ENCODE measurements around the gene ARHGEF28. TPM values are rescaled to one million over a fixed set of nuclear protein-coding genes. Genes with fewer than 3 reads are reported as not detected.

The ARHGEF28 gene
- total and polyA plus RNA-seq, 2 of the 13 experiments (the other 11 are each of a cell fraction or from before 2014, with no cell fraction given), result 17.4 to 34.1 TPM

DNA sequence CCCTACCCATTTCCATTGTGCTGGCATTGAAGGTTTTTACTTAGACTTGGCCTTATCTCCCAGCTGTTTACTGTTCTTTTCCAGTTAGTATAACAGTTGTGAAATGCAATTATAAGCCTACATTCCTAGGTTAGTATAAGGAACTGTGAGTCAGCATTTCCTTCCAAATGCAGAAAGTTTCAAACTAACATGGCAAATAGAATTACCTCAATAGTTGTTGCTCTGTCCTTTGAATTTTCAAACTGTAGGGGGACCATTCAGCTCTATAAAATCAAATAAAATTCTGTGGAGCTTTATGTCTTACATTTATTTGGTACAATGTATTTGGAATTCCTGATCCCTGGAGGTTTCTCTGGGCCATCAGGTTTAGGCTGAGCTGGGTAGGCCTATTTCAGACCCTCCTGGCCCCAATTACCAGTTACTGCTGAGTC is 47.2 kb downstream of the ARHGEF28 start (continued):
- TF ChIP-seq, protein P1, sequence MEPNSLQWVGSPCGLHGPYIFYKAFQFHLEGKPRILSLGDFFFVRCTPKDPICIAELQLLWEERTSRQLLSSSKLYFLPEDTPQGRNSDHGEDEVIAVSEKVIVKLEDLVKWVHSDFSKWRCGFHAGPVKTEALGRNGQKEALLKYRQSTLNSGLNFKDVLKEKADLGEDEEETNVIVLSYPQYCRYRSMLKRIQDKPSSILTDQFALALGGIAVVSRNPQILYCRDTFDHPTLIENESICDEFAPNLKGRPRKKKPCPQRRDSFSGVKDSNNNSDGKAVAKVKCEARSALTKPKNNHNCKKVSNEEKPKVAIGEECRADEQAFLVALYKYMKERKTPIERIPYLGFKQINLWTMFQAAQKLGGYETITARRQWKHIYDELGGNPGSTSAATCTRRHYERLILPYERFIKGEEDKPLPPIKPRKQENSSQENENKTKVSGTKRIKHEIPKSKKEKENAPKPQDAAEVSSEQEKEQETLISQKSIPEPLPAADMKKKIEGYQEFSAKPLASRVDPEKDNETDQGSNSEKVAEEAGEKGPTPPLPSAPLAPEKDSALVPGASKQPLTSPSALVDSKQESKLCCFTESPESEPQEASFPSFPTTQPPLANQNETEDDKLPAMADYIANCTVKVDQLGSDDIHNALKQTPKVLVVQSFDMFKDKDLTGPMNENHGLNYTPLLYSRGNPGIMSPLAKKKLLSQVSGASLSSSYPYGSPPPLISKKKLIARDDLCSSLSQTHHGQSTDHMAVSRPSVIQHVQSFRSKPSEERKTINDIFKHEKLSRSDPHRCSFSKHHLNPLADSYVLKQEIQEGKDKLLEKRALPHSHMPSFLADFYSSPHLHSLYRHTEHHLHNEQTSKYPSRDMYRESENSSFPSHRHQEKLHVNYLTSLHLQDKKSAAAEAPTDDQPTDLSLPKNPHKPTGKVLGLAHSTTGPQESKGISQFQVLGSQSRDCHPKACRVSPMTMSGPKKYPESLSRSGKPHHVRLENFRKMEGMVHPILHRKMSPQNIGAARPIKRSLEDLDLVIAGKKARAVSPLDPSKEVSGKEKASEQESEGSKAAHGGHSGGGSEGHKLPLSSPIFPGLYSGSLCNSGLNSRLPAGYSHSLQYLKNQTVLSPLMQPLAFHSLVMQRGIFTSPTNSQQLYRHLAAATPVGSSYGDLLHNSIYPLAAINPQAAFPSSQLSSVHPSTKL (CRISPR knock-in tag; IDR thresholded peaks at IDR 0.05), result peak; percentile 64
- TF ChIP-seq, protein P2, sequence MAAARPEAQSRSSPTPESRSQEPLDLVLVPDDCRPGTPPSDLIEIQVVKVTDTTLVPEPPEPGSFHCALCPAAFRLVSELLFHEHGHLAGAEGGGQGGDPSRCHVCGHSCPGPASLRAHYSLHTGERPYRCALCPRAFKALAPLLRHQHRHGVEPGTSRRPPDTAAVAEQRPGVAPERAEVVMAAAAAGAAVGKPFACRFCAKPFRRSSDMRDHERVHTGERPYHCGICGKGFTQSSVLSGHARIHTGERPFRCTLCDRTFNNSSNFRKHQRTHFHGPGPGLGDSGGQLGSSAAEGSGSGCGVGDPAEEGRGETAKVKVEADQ (CRISPR knock-in tag; IDR thresholded peaks at IDR 0.05; ENCODE audit: borderline replicate concordance), result no peak
- TF ChIP-seq NONO (IDR thresholded peaks at IDR 0.05) (no peak), NONO (CRISPR knock-in tag; conservative IDR thresholded peaks at IDR 0.05) (no peak), KAT8 (CRISPR knock-in tag; IDR thresholded peaks at IDR 0.05) (0 out of 2 replicates have a peak, but pooled peaks have one; percentile 27), WIZ (CRISPR knock-in tag; IDR thresholded peaks at IDR 0.05) (no peak), XBP1 (CRISPR knock-in tag; IDR thresholded peaks at IDR 0.05) (no peak), REXO4 (CRISPR knock-in tag; IDR thresholded peaks at IDR 0.05; ENCODE audit: borderline replicate concordance) (no peak), ZNF101 (CRISPR knock-in tag; IDR thresholded peaks at IDR 0.05; ENCODE audit: borderline replicate concordance, low read depth) (no peak), CREB1 (IDR thresholded peaks at IDR 0.05) (no peak), CREB1 (CRISPR knock-in tag; IDR thresholded peaks at IDR 0.05) (peak; percentile 17; the same call in 1 of the 2 replicates), NFYC (CRISPR knock-in tag; IDR thresholded peaks at IDR 0.05) (no peak), NFIC (IDR thresholded peaks at IDR 0.05; ENCODE audit: low read length) (no peak), ZBTB3 (CRISPR knock-in tag; IDR thresholded peaks at IDR 0.05; ENCODE audit: borderline replicate concordance, low read depth) (no peak), FOXA3 (CRISPR knock-in tag; IDR thresholded peaks at IDR 0.05) (peak; percentile 73), ZNF589 (CRISPR knock-in tag; conservative IDR thresholded peaks at IDR 0.05) (no peak), SOX13 (IDR thresholded peaks at IDR 0.05) (no peak), SOX13 (CRISPR knock-in tag; conservative IDR thresholded peaks at IDR 0.05 in 1 of 2, IDR thresholded peaks at IDR 0.05 in 1 of 2) (peak in 1 of 2 experiments; percentile 64; a peak in 1 of 4 replicates)
- TF ChIP-seq, protein P3, sequence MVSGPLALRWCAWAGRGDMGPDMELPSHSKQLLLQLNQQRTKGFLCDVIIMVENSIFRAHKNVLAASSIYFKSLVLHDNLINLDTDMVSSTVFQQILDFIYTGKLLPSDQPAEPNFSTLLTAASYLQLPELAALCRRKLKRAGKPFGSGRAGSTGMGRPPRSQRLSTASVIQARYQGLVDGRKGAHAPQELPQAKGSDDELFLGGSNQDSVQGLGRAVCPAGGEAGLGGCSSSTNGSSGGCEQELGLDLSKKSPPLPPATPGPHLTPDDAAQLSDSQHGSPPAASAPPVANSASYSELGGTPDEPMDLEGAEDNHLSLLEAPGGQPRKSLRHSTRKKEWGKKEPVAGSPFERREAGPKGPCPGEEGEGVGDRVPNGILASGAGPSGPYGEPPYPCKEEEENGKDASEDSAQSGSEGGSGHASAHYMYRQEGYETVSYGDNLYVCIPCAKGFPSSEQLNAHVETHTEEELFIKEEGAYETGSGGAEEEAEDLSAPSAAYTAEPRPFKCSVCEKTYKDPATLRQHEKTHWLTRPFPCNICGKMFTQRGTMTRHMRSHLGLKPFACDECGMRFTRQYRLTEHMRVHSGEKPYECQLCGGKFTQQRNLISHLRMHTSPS (CRISPR knock-in tag; IDR thresholded peaks at IDR 0.05; ENCODE audit: low read depth), result 0 out of 2 replicates have a peak, but pooled peaks have one; percentile 25
- TF ChIP-seq, protein P4, sequence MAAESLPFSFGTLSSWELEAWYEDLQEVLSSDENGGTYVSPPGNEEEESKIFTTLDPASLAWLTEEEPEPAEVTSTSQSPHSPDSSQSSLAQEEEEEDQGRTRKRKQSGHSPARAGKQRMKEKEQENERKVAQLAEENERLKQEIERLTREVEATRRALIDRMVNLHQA (CRISPR knock-in tag; IDR thresholded peaks at IDR 0.05), result no peak
- TF ChIP-seq, protein P5, sequence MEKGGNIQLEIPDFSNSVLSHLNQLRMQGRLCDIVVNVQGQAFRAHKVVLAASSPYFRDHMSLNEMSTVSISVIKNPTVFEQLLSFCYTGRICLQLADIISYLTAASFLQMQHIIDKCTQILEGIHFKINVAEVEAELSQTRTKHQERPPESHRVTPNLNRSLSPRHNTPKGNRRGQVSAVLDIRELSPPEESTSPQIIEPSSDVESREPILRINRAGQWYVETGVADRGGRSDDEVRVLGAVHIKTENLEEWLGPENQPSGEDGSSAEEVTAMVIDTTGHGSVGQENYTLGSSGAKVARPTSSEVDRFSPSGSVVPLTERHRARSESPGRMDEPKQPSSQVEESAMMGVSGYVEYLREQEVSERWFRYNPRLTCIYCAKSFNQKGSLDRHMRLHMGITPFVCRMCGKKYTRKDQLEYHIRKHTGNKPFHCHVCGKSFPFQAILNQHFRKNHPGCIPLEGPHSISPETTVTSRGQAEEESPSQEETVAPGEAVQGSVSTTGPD (CRISPR knock-in tag; IDR thresholded peaks at IDR 0.05), result no peak
